Cardiac muscle cell (in vitro differentiated cells and primary cell): Measurements from ENCODE around the gene RAPGEF3. TPM values are rescaled to one million over a fixed set of nuclear protein-coding genes. Genes with fewer than 3 reads are reported as not detected.

Source experiments
- DNase-seq, 2 donors: peaks; one replicate each; pipeline versions ENCODE4 v3.0.0 to v3.0.0-alpha.2; 2010 to 2017; ENCODE audit warnings: low read depth in 1 of 2, low spot score in 1 of 2
- H3K27ac ChIP-seq: fragments of 200-600 bp; sonication (generic); 2 replicates; pipeline ENCODE4 v1.5.1; 2016
- H3K27me3 ChIP-seq: fragments of 200-600 bp; sonication (generic); 2 replicates; pipeline ENCODE4 v1.6.0; 2016; ENCODE audit warnings: control low read depth
- H3K36me3 ChIP-seq: fragments of 200-600 bp; sonication (generic); 2 replicates; pipeline ENCODE4 v1.5.1; 2016; ENCODE audit warnings: control low read depth
- H3K4me1 ChIP-seq: fragments of 200-600 bp; sonication (generic); 2 replicates; pipeline ENCODE4 v1.8.1; 2017; ENCODE audit warnings: low read depth, mild to moderate bottlenecking, mixed run types
- H3K4me3 ChIP-seq: fragments of 200-600 bp; sonication (generic); 2 replicates; pipeline ENCODE4 v1.5.1; 2016; ENCODE audit warnings: mild to moderate bottlenecking
- H3K9me3 ChIP-seq: fragments of 200-600 bp; sonication (generic); 2 replicates; pipeline ENCODE4 v1.5.1; 2017; ENCODE audit warnings: low read depth, mild to moderate bottlenecking, control low read depth
- CTCF ChIP-seq: IDR thresholded peaks from 2 replicates; pipeline ENCODE4 v1.5.1; 2012; ENCODE audit warnings: low read depth, mild to moderate bottlenecking, low read length
- polyA plus RNA-seq: library from polyadenylated mRNA; unstranded; fragments of >200 nt; fragmentation: Nextera tagmentation; extraction: Ambion mirVana; gene quantifications from 2 replicates; pipeline ENCODE4 v1.2.1, GENCODE V29; 2016
- total RNA-seq: library from RNA; depleted of rRNA; stranded (reverse); fragments of >200 nt; gene quantifications from 2 replicates; pipeline ENCODE4 v1.2.3, GENCODE V29; 2016

The RAPGEF3 gene
- total and polyA plus RNA-seq, 2 experiments from 2014 or later = 3.3 to 8.8 TPM

DNA sequence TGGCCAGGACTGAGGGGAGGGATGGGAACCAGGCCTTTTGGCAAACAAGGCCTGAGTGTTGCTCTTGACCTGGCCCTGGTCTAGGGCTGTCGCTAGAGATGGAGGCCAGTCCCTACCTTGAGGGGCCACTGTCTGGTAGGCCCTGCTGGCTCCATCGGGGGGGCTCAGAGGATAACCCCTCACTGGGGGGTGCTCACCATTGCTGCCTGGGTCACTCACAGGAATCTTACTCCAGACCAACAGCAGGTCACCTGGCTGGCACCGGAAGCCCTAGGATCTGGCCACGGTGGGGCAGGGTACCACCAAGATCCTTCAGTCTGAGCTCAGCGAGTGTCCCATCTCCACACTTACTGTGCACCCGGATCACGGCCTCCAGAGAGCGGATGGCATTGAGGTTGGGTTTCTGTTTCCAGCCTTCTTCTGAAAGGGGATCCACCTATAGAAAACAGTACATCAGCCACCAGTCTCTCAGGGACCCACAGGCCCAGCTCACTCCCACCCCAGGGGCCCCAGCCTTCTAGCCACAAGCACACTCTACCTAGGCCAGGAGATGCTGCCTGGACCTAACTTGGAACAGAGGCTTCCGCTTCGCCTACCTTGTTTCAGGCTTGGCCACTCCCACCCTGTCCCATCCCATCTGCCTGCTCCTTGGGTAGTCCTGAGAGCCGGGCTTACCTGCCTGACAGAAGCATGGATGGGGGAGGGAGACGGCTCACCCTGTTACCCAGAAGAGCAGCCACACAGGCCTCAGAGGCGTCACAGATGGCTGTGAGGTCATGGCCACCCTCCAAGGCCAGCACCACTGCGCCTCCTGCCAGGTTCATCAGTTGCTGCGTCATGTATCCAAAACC lies 26.6 kb upstream of the RAPGEF3 start:
- H3K4me1 ChIP-seq = no peaks in the 10 kb centered on the region
- no peak overlapping the region for H3K4me3 ChIP-seq
- H3K36me3 ChIP-seq = peaks cover 50% of the 10 kb centered on the region
- H3K27ac ChIP-seq = no peak overlapping the region
- H3K9me3 ChIP-seq = no peaks in the 10 kb centered on the region
- no peak for DNase-seq
- no peak for TF ChIP-seq CTCF
- H3K27me3 ChIP-seq = no peaks in the 10 kb centered on the region

DNA sequence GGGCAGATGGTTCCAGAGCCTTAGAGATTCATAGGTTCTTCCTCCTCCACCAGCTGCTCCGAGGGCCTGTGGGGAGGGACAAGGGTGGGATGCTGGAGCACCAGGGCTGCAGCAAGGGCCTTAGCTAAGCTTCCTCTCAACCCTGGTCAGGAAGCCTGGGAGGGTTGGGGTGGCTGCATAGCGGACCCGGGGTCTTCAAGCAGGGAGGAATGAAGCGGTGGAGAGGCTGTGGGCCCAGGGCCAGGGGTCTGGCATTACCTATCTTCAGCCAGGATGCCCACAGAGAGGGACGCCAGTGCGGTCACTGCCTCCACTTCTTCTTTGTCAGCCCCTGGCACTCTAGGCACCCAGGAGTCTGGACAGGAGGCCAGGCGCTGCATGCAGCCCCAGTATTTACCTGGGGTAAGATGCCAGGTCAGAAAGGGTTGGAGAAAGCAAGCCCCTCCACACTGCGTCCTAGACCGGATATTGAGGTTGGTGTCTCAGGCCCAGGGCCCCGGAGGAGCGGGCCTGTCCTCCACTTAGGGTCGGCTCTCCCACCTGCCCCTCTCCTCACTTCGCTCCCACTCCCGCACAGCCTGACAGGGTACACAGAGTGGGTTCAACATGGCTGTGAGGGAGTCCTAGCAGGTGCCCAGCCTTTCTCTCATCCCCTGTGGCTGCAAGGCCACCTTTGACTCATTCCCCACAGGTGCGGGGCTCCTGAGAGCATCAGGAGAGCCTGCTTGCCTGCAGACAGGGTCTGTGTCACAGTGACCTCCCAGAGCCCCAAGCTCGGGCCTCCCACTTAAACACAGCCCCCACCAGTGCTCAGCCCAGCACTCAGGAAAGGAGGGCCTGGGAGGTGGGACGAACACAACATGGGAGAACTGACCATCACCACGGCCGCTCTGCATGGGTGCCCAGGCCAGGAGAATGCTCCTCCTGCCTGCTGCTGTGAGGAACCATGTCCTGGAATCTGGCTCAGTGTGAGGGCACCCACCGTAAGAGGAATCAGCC lies 25.4 kb upstream of the RAPGEF3 start:
- Histone ChIP-seq H3K27ac (peak overlapping the region; percentile 43), H3K27me3 (no peaks in the 10 kb centered on the region), H3K4me3 (no peak overlapping the region), H3K4me1 (no peaks in the 10 kb centered on the region), H3K36me3 (peaks cover 41% of the 10 kb centered on the region), H3K9me3 (no peaks in the 10 kb centered on the region)
- DNase-seq = no peak
- TF ChIP-seq CTCF = no peak

- peak overlapping the region; percentile 43 for H3K27ac ChIP-seq
- H3K4me3 ChIP-seq = no peak overlapping the region
- no peaks in the 10 kb centered on the region for H3K4me1 ChIP-seq
- H3K27me3 ChIP-seq = no peaks in the 10 kb centered on the region
- TF ChIP-seq CTCF = no peak
- no peak for DNase-seq
- H3K36me3 ChIP-seq = peaks cover 35% of the 10 kb centered on the region
- no peaks in the 10 kb centered on the region for H3K9me3 ChIP-seq
Observed at GRCh38 chr12:47783024-47783755, 24.5 kb upstream of the RAPGEF3 start.

DNA sequence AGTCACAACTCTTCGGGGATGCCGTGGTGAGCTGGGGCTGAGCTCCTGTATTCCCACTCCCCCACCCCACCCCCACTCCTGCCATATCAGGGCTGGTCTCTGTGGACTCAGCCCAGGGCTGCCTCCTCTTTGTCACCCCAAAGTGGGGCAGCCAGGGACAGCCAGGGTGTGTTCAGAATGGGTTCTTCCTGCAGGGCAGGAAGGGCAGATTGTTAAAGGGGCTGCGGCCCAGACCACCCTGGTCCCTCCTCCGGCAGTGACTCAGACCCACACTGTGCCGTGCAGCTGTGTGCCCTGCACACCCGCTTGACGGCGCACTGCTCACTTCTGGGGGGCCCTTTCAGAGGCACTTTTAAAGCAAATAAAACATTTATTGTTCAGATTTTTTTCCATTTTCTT lies 23.7 kb upstream of the RAPGEF3 start:
- peaks cover 27% of the 10 kb centered on the region for H3K36me3 ChIP-seq
- H3K9me3 ChIP-seq = no peaks in the 10 kb centered on the region
- DNase-seq = no peak
- no peak overlapping the region for H3K4me3 ChIP-seq
- TF ChIP-seq CTCF = no peak
- H3K27me3 ChIP-seq = no peaks in the 10 kb centered on the region
- peak overlapping the region; percentile 64 for H3K27ac ChIP-seq
- no peaks in the 10 kb centered on the region for H3K4me1 ChIP-seq
